KBM-7 (cell line): ENCODE measurements around the gene MAJIN.
A peak's percentile ranks its signal among the peaks of the same experiment; 100 is the strongest.

ENCODE experiments used
- DNase-seq: peaks from one replicate; pipeline ENCODE4 v3.0.0-alpha.2; 2015
- in situ Hi-C: fragments of 300-500 bp; cut with MboI; formaldehyde crosslinking; loops from 2 replicates; pipeline ENCODE4 v1.14.3; 2020; ENCODE audit warnings: low sequenced_read_pairs, low pct_unique_long_range_greater_than_20kb, mixed read lengths

MAJIN gene

GRCh38 chr11:64916775-64917662, 54.9 kb downstream of the MAJIN start, which contains the start of gene ATG2A:
Gene ATG2A (minus strand): TSS chr11:64917209. CDS start chr11:64917135, 74 bp downstream.
- in situ Hi-C loops = no loop called here
- peak; percentile 99 for DNase-seq

DNA sequence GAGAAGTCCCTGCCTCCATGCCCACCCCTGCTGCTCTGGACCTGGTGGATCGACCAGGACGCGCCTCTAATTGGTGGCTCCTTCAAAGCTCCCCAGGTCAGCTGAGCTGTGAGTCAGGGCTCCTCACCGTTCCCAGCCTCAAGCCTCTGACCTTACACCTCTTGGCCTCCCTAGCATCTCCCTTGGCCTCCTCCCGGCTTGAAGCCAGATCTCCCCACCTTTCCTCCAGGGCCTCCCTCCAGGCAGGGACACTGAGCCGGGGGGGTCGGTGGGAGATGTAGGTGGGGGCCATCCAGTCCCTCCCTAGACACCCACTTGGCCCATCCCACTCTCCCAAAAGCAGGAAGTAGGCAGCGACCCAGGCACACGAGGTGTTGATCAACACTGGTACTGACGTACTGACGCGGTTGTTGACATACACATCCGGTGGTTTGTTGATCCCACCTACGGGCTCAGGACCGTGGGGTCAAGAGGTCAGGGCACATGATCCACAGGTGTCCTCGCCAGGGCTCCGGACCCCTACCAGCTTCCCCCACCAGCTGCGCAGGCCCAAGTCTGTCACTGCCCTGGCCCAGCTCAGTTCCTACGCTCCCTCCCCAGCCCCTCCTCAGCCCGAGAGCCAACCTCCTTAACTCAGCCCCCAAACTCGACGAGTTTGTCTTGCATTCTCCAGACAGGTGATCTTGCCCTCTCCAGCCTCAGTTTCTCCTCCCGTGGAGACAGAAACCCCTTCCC, 55.7 kb downstream of the MAJIN start:
- peak; percentile 41 for DNase-seq
- in situ Hi-C loops = no loop called here

GRCh38 chr11:64915376-64915887, 56.5 kb downstream of the MAJIN start:
- in situ Hi-C loops = no loop called here

GRCh38 chr11:64914123-64914522, 57.8 kb downstream of the MAJIN start:
- DNase-seq = no peak
- in situ Hi-C loops = no loop called here

More at GRCh38 chr11:64915376-64915887, 56.5 kb downstream of the MAJIN start:
- DNase-seq = peak; percentile 25

- in situ Hi-C loops = no loop called here
- DNase-seq = no peak
Observed at GRCh38 chr11:64913171-64913727, 58.7 kb downstream of the MAJIN start.

DNA sequence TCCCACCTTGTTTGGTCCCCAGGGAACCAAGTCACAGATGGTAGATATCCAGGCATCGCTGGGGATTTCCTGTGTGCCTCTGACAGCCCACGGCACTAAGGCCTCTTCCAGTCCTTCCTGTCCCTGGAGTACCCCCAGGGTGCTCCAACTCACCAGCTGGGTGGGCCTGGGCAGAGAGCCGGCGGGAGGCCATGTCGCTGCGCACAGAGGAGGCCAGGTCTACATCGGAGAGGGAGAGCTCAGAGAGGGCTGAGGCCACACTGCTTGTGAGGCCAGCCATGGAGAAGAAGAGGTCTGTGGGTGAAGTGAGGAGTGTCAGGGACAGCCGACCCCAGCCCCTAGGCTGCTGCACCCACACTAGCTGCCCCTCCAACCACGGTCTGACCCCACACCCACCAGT, 60.2 kb downstream of the MAJIN start:
- in situ Hi-C loops = no loop called here
- no peak for DNase-seq

DNA sequence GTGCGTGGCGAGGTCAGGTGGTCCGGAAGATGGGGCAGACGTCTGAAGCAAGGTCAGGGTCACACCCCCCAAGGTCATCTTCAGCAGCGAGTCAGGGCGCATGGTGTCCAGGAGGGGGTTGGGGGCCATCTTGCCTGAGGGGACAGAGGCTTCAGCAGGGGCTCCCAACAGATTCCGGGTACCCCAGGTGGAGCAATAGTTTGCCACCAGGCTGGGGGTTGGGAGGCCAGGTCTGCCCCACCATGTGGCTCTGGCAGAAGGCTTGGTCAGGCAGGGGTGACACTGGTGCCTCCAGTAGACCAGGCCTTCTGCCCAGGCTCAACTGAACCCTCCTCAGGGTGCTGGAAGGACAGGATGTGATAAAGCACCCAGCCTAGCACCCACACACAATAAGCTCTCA, 60.8 kb downstream of the MAJIN start:
- DNase-seq = no peak
- in situ Hi-C loops = no loop called here

DNA sequence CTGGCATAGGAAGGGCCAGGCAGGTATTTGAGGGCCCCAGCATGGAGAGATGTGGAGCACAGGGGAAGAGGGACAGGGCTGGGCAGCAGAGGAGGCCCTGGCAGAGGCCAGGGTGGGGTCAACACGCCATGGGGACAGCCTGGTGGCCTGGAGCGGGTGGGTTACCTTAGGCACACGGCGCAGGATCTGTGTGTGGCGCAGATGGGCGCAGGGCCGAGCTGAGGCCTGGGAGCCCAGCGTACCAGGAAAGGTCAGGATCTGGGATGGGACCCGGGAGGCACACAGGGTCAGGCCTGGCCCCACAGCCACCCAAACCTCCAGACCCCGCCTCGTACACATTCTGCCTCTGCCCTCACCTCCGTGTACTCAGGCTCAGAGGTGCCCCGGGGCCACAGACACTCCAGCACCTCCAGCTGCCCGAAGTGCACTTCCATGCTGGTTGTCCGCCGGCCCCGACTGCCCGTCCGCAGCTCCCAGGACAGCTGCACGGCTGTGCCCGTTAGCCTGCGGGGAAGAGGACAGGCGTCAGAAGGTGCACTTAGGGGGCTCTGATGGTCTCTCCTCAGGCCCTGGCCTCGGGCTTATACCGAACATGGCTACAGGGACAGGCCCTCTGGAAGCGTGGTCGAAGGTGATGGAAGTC, 61.3 kb downstream of the MAJIN start:
- no peak for DNase-seq

GRCh38 chr11:64909653-64910343, 62.1 kb downstream of the MAJIN start:
- in situ Hi-C loops = no loop called here
- DNase-seq = no peak

More for the DNA sequence above, 61.3 kb downstream of the MAJIN start:
- in situ Hi-C loops = no loop called here

DNA sequence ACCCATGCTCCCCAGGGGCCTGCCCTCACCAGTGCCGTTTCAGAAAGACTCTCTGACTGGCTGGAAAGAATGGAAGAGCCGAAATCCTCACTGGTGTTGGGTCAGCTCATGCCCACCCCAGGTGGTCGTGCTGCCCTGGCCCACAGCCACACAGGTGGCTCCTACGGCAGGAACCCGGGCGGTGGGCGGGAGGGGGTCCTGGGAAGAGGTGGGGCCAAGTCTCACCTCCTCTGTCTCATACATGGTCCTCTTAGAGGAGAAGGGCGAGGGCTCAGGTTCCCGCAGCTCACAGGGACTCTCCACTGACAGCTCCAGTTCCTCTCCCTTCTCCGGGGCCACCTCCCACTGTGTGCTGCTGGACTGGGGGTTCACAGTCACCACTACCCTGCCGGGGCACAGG, 63.1 kb downstream of the MAJIN start:
- DNase-seq = no peak
- in situ Hi-C loops = no loop called here

DNA sequence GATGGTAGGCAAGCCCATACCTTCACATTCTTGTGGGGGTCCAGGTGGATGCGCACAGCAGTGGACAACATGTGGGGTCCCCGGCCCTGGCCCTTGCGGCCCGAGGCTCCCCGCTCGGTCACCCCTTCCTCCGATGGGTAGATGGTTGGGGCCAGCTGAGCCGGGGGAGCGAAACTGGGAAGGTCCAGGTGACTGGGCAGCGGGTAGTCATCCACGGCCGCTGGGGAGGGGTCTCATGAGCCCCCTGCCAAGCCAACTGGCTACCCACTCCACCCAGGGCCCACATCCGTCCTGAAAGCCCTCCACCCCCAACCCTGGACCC, 65.6 kb downstream of the MAJIN start:
- no peak for DNase-seq
- in situ Hi-C loops = no loop called here

DNA sequence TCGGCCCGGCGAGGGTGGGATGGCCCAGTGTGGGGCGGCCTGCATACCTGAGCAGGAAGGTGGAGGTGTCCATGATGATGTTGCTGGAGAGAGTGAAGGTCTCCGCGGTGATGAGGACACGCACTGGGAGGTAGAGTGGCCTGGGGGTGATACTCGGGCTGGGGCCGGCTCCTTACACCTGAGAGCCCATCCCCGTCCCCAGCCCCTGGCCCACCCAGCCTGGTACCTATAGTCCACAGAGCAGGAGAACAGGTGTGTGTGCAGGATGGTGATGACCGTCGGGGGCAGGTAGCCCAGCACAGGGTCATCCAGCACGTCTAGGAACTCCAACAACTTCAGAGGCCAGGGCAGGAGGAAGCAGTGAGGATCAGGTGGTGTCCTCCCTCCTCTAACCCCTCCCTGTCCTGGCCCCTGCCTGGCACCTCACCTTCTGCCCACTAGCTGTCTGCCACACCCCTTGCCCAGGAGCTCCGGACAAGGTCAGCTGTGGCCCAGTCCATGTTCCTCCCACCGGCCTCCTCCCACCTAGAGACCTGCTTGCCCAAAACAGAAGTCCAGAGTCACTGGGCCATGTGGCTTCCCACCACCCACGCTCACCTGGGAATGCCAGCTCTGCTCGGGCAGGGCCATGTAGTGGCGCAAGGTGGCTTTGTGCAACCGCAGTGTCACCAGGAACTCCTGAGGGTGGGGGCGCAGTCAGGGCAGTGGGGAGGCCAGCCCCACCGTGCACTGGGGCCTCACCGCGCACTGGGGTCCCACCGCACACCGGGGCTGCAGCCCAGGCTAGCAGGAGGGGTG, 66.2 kb downstream of the MAJIN start:
- in situ Hi-C loops = no loop called here
- no peak for DNase-seq

GRCh38 chr11:64903291-64903833, 68.5 kb downstream of the MAJIN start:
- DNase-seq = no peak

DNA sequence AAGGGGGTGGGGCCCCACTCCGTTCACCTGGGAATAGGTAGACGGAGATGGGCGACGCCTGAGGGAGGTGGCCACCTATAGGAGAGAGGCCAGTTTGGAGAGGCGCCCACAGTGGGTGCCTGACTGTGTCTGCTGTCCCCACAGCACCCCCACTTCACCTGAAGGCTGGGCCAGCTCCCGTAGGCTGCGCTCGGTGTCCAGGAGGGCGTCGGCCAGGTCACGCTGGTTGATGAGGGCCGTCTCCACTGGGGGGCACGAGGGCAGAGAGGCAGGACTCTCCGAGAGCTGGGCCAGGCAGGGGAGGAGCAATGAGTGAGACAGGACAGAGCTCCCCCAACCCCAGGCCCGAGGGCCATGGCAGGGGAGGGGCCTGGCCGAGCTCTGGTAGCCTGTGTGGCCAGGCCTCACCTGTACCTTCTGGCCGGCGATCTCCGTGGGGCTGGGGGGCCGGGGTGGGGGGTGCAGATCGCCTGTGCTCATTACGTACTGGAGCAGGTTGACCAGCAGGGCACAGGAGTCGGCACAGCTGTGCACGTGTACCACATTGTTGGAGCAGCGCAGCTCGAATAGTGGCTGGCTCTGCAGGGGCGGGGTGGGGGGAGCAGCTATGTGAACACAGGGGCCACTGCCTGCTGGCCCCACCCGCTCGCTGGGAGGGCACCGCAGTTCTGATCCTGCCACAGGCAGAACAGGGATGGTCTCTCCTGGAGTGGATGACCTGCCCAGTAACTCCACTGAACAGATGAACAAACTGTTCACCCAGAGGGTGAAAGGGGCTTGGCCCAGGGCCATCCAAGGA, 69.6 kb downstream of the MAJIN start:
- DNase-seq = no peak
- in situ Hi-C loops = no loop called here

More at GRCh38 chr11:64903291-64903833, 68.5 kb downstream of the MAJIN start:
- in situ Hi-C loops = no loop called here

DNA sequence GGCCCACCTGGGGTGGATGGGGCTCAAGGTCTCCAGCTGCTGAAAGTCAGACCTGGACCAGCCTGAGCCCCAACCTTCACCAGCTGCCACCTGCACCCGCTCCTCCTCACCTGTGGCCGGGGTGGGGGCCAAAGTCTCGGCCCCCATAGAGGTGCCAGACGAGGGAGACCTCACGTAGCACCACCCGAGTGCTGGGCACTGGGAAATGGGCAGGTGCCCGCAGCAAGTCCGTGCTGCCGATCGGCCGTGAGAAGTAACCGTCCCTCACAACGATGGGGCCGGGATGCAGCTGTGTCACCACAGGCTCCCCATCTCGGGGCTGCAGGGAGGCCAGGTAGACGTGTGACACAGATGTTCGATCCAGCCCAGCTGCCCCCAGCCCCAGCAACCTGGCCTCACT, 71.1 kb downstream of the MAJIN start:
- in situ Hi-C loops = no loop called here
- no peak for DNase-seq

- in situ Hi-C loops = no loop called here
- DNase-seq = no peak
Observed at GRCh38 chr11:64900263-64900678, 71.6 kb downstream of the MAJIN start.

- in situ Hi-C loops = no loop called here
- no peak for DNase-seq
Observed at GRCh38 chr11:64898541-64898940, 73.4 kb downstream of the MAJIN start.
